ENCODE measurements around the gene CDH23.

Gene CDH23

GRCh38 chr10:71623098-71623985, 226.6 kb downstream of the CDH23 start:
- DNase-seq (ENCODE audit: low spot score), result no peak

GRCh38 chr10:71623986-71624291, 227.2 kb downstream of the CDH23 start:
- DNase-seq (ENCODE audit: low spot score), result no peak

- DNase-seq (ENCODE audit: low spot score), result no peak
These were observed 228.9 kb downstream of the CDH23 start for GRCh38 chr10:71625445-71626175.

- DNase-seq (ENCODE audit: low spot score), result no peak
These were observed 230.7 kb downstream of the CDH23 start for GRCh38 chr10:71627230-71627939.

GRCh38 chr10:71627956-71628355, 231.2 kb downstream of the CDH23 start:
- DNase-seq (ENCODE audit: low spot score), result no peak

GRCh38 chr10:71629131-71629530, 232.4 kb downstream of the CDH23 start:
- DNase-seq (ENCODE audit: low spot score), result no peak

GRCh38 chr10:71630168-71630567, 233.4 kb downstream of the CDH23 start:
- no peak for DNase-seq (ENCODE audit: low spot score)

GRCh38 chr10:71631007-71631861, 234.5 kb downstream of the CDH23 start:
- DNase-seq (ENCODE audit: low spot score), result no peak

- no peak for DNase-seq (ENCODE audit: low spot score)
These were observed 235.6 kb downstream of the CDH23 start for GRCh38 chr10:71632200-71632820.

GRCh38 chr10:71632896-71633600, 236.3 kb downstream of the CDH23 start:
- no peak for DNase-seq (ENCODE audit: low spot score)

- no peak for DNase-seq (ENCODE audit: low spot score)
These were observed 237.2 kb downstream of the CDH23 start for GRCh38 chr10:71633920-71634319.

- DNase-seq (ENCODE audit: low spot score), result no peak
These were observed 237.9 kb downstream of the CDH23 start for GRCh38 chr10:71634531-71635164.

GRCh38 chr10:71635251-71635866, 238.6 kb downstream of the CDH23 start:
- DNase-seq (ENCODE audit: low spot score), result no peak

GRCh38 chr10:71635867-71636266, 239.1 kb downstream of the CDH23 start:
- DNase-seq (ENCODE audit: low spot score), result no peak

GRCh38 chr10:71636588-71636987, 239.9 kb downstream of the CDH23 start:
- DNase-seq (ENCODE audit: low spot score), result no peak

- DNase-seq (ENCODE audit: low spot score), result no peak
These were observed 240.6 kb downstream of the CDH23 start for GRCh38 chr10:71637305-71637704.

GRCh38 chr10:71638064-71638821, 241.5 kb downstream of the CDH23 start:
- DNase-seq (ENCODE audit: low spot score), result peak; percentile 11

GRCh38 chr10:71638822-71639719, 242.4 kb downstream of the CDH23 start:
- DNase-seq (ENCODE audit: low spot score), result no peak

Data from CD4-positive, alpha-beta T cell treated with Interleukin-2 at 100 ng/mL for 4 hours (primary cell).